Measurements from ENCODE around the gene SLC35D2.

SLC35D2 gene

GRCh38 chr9:96383165-96383942 is at the start of gene SLC35D2:
Gene SLC35D2 (minus strand): TSS chr9:96383711. CDS start chr9:96383634, 77 bp downstream.
- DNase-seq: peak; percentile 19

GRCh38 chr9:96430377-96430776 is 46.9 kb upstream of the SLC35D2 start:
- DNase-seq: no peak

GRCh38 chr9:96429732-96430131 is 46.2 kb upstream of the SLC35D2 start:
- DNase-seq: no peak

- DNase-seq: no peak
Measured at GRCh38 chr9:96425500-96426169, 42.1 kb upstream of the SLC35D2 start.

- no peak for DNase-seq
Measured at GRCh38 chr9:96423985-96424336, 40.5 kb upstream of the SLC35D2 start.

- DNase-seq: no peak
Measured at GRCh38 chr9:96423322-96423984, 39.9 kb upstream of the SLC35D2 start.

GRCh38 chr9:96420468-96421219 is 37.1 kb upstream of the SLC35D2 start:
- no peak for DNase-seq

- DNase-seq: no peak
Measured at GRCh38 chr9:96419691-96419969, 36.1 kb upstream of the SLC35D2 start.

GRCh38 chr9:96418920-96419690 is 35.6 kb upstream of the SLC35D2 start:
- peak; percentile 80 for DNase-seq

- peak; percentile 97 for DNase-seq
Measured at GRCh38 chr9:96418083-96418919, 34.8 kb upstream of the SLC35D2 start, which contains the start of gene ZNF367. Gene ZNF367 (minus strand): TSS chr9:96418370. CDS start chr9:96418032, 338 bp downstream.

GRCh38 chr9:96417661-96418082 is 34.2 kb upstream of the SLC35D2 start:
- no peak for DNase-seq

- peak; percentile 82 for DNase-seq
Measured at GRCh38 chr9:96417051-96417586, 33.6 kb upstream of the SLC35D2 start.

- DNase-seq: no peak
Measured at GRCh38 chr9:96413302-96414221, 30.1 kb upstream of the SLC35D2 start.

- DNase-seq: no peak
Measured at GRCh38 chr9:96412174-96412913, 28.8 kb upstream of the SLC35D2 start.

- DNase-seq: no peak
Measured at GRCh38 chr9:96411129-96411838, 27.8 kb upstream of the SLC35D2 start.

- DNase-seq: no peak
Measured at GRCh38 chr9:96408409-96409280, 25.1 kb upstream of the SLC35D2 start.

GRCh38 chr9:96400132-96400910 is 16.8 kb upstream of the SLC35D2 start:
- no peak for DNase-seq
